Peyer's patch (tissue), 4 donors: ENCODE results near the gene ZBTB7C.

Experiments
- POLR2A ChIP-seq, 2 donors: fragments of 450-650 bp; IDR thresholded peaks; one replicate each; pipeline ENCODE4 v1.5.1; 2017; ENCODE audit warnings: antibody characterized with exemption in 2 of 2, mild to moderate bottlenecking in 2 of 2, moderate library complexity in 2 of 2
- TF ChIP-seq, protein P1 (sequence below), 6 experiments: fragments of 450-650 bp in 4 of 6; fragments of 200-600 bp in 2 of 6; sonication (generic) in 1 of 6; IDR thresholded peaks; one replicate each; pipeline ENCODE4 v1.5.1; 2017 to 2019; ENCODE audit warnings: antibody characterized with exemption in 6 of 6, mild to moderate bottlenecking in 3 of 6, moderate library complexity in 1 of 6

DNA sequence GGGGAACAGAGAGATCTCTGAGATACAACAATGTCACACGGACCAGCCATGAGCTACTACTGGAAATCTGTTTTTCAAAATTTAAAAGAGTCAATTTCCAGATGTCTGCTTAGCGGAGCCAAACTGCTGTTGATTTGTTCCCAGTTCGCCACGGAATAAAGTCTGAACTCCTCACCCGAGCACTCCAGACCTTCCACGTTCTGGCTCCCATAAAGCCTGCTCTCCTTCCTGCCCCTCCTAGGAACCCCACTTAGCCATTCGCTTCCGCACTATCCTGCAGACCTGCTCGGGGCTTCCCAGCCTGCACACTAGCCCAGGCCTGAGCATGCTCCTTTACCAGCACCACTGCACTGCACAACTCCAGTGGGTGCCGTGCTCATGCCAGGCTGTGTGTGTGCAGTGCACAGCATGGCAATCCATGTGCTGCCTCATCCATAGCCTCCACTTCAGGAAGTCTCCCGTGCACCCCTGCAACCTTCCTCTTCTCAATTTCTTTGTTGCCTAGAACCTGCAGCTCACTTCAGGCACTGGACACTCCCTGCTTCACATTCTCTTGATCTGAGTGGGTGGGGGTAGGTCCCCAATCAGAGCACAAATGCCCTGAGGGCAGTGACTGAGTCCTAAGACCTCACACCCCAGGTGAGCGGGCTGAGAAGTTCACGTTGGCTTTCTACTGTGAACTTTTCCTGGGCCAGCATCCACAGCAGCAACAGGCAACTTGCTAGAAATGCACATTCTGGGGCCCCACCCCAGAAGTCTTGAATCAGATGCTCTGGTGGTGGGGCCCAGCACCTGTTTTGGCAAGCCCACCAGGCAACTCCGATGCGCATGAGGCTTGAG is 53.7 kb downstream of the ZBTB7C start:
- TF ChIP-seq, protein P1, sequence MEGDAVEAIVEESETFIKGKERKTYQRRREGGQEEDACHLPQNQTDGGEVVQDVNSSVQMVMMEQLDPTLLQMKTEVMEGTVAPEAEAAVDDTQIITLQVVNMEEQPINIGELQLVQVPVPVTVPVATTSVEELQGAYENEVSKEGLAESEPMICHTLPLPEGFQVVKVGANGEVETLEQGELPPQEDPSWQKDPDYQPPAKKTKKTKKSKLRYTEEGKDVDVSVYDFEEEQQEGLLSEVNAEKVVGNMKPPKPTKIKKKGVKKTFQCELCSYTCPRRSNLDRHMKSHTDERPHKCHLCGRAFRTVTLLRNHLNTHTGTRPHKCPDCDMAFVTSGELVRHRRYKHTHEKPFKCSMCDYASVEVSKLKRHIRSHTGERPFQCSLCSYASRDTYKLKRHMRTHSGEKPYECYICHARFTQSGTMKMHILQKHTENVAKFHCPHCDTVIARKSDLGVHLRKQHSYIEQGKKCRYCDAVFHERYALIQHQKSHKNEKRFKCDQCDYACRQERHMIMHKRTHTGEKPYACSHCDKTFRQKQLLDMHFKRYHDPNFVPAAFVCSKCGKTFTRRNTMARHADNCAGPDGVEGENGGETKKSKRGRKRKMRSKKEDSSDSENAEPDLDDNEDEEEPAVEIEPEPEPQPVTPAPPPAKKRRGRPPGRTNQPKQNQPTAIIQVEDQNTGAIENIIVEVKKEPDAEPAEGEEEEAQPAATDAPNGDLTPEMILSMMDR (IDR thresholded peaks at IDR 0.05), result no peak
- TF ChIP-seq POLR2A (IDR thresholded peaks at IDR 0.05), result no peak
